ENCODE data around the gene CENPE. TPM values are rescaled to one million over a fixed set of nuclear protein-coding genes. Genes with fewer than 3 reads are reported as not detected.
A peak's percentile ranks its signal among the peaks of the same experiment; 100 is the strongest.

Gene CENPE
- total RNA-seq, 1 experiment from 2014 or later, result 23.5 TPM

DNA sequence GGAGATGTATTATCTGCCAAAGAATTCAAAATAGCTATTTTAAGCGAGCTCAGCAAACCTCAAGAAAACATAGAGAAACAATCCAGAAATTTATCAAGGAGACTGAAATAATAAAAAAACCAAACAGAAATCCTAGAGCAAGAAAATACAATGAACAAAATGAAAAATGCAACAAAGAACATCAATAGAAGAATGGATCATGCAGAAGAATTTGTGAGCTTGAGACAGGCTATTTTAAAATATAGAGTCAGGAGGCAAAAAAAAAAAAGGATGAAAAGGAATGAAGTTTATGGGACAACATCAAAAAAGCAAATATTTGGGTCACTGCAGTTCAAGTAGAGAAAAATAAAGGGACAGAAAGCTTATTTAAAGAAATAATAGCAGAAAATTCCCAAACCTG is 29.1 kb downstream of the CENPE start:
- Mint-ChIP-seq H3K4me1 (ENCODE audit: low read depth, unreplicated experiment) (no peaks in the 10 kb centered on the region), H3K27me3 (ENCODE audit: unreplicated experiment) (no peaks in the 10 kb centered on the region), H3K27ac (ENCODE audit: unreplicated experiment) (no peak overlapping the region), H3K9me3 (ENCODE audit: low read depth, unreplicated experiment) (no peaks in the 10 kb centered on the region), H3K4me3 (ENCODE audit: low read depth, unreplicated experiment) (no peak overlapping the region), H3K36me3 (ENCODE audit: insufficient read depth, unreplicated experiment) (peaks cover 7% of the 10 kb centered on the region)
- DNase-seq, result no peak
- TF ChIP-seq, protein P1, sequence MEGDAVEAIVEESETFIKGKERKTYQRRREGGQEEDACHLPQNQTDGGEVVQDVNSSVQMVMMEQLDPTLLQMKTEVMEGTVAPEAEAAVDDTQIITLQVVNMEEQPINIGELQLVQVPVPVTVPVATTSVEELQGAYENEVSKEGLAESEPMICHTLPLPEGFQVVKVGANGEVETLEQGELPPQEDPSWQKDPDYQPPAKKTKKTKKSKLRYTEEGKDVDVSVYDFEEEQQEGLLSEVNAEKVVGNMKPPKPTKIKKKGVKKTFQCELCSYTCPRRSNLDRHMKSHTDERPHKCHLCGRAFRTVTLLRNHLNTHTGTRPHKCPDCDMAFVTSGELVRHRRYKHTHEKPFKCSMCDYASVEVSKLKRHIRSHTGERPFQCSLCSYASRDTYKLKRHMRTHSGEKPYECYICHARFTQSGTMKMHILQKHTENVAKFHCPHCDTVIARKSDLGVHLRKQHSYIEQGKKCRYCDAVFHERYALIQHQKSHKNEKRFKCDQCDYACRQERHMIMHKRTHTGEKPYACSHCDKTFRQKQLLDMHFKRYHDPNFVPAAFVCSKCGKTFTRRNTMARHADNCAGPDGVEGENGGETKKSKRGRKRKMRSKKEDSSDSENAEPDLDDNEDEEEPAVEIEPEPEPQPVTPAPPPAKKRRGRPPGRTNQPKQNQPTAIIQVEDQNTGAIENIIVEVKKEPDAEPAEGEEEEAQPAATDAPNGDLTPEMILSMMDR (IDR thresholded peaks at IDR 0.05; ENCODE audit: unreplicated experiment), result no peak
- BruUV-seq (replicated peaks), result no TSS peak
- intact Hi-C loops (cut with micrococcal nuclease; ENCODE audit: unreplicated experiment), result no loop called here
- CTCF ChIA-PET, result no interaction called here

DNA sequence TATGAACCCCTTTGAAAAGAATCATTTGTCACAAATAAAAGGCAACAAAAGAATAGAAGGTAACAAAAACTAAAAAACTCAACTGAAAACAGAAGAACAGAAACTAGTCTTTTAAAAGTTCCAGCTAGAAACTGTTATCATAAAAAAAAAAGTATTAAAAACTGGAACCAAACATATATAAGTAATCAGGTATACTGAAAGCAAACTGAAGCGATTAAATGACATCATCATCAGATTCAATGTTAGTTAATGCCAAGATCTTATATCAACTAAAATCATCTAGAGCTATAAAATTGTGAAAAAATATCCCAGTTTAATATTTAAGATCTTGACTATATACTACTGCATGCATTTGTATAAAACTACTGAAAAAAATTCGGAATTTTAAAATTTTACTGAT is 36.0 kb downstream of the CENPE start:
- intact Hi-C loops (cut with micrococcal nuclease; ENCODE audit: unreplicated experiment), result no loop called here
- no TSS peak for BruUV-seq (replicated peaks)
- no peaks in the 10 kb centered on the region for H3K4me1 Mint-ChIP-seq (ENCODE audit: low read depth, unreplicated experiment)
- H3K4me3 Mint-ChIP-seq (ENCODE audit: low read depth, unreplicated experiment), result no peak overlapping the region
- TF ChIP-seq, protein P1 (IDR thresholded peaks at IDR 0.05; ENCODE audit: unreplicated experiment), result no peak
- H3K27me3 Mint-ChIP-seq (ENCODE audit: unreplicated experiment), result no peaks in the 10 kb centered on the region
- H3K9me3 Mint-ChIP-seq (ENCODE audit: low read depth, unreplicated experiment), result no peaks in the 10 kb centered on the region
- CTCF ChIA-PET, result no interaction called here
- DNase-seq, result no peak
- H3K36me3 Mint-ChIP-seq (ENCODE audit: insufficient read depth, unreplicated experiment), result no peaks in the 10 kb centered on the region
- H3K27ac Mint-ChIP-seq (ENCODE audit: unreplicated experiment), result no peak overlapping the region

DNA sequence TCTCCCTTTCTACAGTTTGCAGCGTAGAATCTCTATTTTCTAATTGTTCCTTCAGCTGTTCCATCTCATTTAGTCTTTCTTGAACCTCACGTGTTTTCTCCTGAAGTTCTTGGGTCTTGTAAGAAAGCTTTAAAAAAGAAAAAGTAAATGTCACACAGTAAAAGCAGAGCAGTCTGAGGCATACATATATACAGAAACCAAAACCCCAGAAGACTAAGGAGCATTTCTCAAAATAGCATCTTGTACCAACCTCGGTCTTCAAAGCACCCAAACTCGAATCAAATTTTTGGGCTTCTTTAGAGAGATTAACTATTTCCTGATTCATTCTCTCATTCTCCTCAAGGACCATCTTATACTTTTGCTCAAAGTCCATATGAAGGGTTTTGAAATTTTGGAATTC is 39.4 kb downstream of the CENPE start:
- no peaks in the 10 kb centered on the region for H3K4me1 Mint-ChIP-seq (ENCODE audit: low read depth, unreplicated experiment)
- TF ChIP-seq, protein P1 (IDR thresholded peaks at IDR 0.05; ENCODE audit: unreplicated experiment), result no peak
- no peaks in the 10 kb centered on the region for H3K36me3 Mint-ChIP-seq (ENCODE audit: insufficient read depth, unreplicated experiment)
- no peaks in the 10 kb centered on the region for H3K27me3 Mint-ChIP-seq (ENCODE audit: unreplicated experiment)
- BruUV-seq (replicated peaks), result TSS peak; percentile 52
- intact Hi-C loops (cut with micrococcal nuclease; ENCODE audit: unreplicated experiment), result no loop called here
- no peak overlapping the region for H3K27ac Mint-ChIP-seq (ENCODE audit: unreplicated experiment)
- H3K9me3 Mint-ChIP-seq (ENCODE audit: low read depth, unreplicated experiment), result no peaks in the 10 kb centered on the region
- CTCF ChIA-PET, result no interaction called here
- no peak overlapping the region for H3K4me3 Mint-ChIP-seq (ENCODE audit: low read depth, unreplicated experiment)
- no peak for DNase-seq

DNA sequence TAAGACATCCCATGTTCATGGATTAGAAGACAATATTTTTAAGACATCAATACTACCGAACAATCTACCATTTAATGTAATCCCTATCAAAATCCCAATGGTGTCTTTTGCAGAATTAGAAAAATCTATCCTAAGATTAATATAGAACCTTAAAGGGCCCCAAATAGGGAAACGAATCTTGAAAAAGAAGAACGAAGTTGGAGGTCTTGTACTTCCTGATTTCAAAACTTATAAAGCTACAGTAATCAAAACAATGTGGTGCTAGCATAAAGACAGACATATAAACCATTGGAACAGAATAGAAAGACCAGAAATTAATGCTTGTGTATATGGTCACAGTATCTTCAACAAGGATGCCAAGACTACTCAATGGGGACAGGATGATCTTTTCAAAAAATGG is 42.0 kb downstream of the CENPE start:
- intact Hi-C loops (cut with micrococcal nuclease; ENCODE audit: unreplicated experiment), result no loop called here
- Mint-ChIP-seq H3K27me3 (ENCODE audit: unreplicated experiment) (no peaks in the 10 kb centered on the region), H3K36me3 (ENCODE audit: insufficient read depth, unreplicated experiment) (no peaks in the 10 kb centered on the region), H3K4me3 (ENCODE audit: low read depth, unreplicated experiment) (no peak overlapping the region), H3K4me1 (ENCODE audit: low read depth, unreplicated experiment) (no peaks in the 10 kb centered on the region), H3K9me3 (ENCODE audit: low read depth, unreplicated experiment) (no peaks in the 10 kb centered on the region), H3K27ac (ENCODE audit: unreplicated experiment) (no peak overlapping the region)
- BruUV-seq (replicated peaks), result no TSS peak
- no peak for DNase-seq
- CTCF ChIA-PET, result no interaction called here
- TF ChIP-seq, protein P1 (IDR thresholded peaks at IDR 0.05; ENCODE audit: unreplicated experiment), result no peak

DNA sequence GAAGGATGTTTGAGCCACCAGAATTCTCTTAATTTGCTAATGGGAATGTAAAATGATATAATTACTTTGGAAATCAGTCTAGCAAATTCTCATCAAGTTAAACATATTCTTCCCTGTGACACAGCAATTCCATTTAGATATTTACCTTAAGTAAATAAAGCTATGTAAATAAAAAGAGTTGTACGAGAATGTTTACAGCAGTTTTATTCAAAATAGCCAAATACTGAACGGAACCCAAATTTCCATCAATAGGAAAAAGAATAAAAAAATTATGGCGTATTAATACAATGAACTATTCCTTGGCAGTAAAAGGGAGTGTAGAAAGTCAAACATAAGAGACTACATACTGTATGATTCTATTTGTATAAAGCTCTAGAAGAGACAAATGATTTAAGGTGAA is 45.8 kb downstream of the CENPE start:
- no peaks in the 10 kb centered on the region for H3K4me1 Mint-ChIP-seq (ENCODE audit: low read depth, unreplicated experiment)
- no peak for DNase-seq
- no peak overlapping the region for H3K27ac Mint-ChIP-seq (ENCODE audit: unreplicated experiment)
- BruUV-seq (replicated peaks), result no TSS peak
- H3K9me3 Mint-ChIP-seq (ENCODE audit: low read depth, unreplicated experiment), result no peaks in the 10 kb centered on the region
- H3K4me3 Mint-ChIP-seq (ENCODE audit: low read depth, unreplicated experiment), result no peak overlapping the region
- CTCF ChIA-PET, result no interaction called here
- H3K36me3 Mint-ChIP-seq (ENCODE audit: insufficient read depth, unreplicated experiment), result peaks cover 10% of the 10 kb centered on the region
- TF ChIP-seq, protein P1 (IDR thresholded peaks at IDR 0.05; ENCODE audit: unreplicated experiment), result no peak
- no peaks in the 10 kb centered on the region for H3K27me3 Mint-ChIP-seq (ENCODE audit: unreplicated experiment)
- intact Hi-C loops (cut with micrococcal nuclease; ENCODE audit: unreplicated experiment), result no loop called here
